Stimulated activated CD8-positive, alpha-beta memory T cell treated with anti-CD3 and anti-CD28 coated beads, Interleukin-4, amount 100 ng/mL, for 4 hours (primary cell): ENCODE results near the gene ZC3H7A.
"Not testable (repeated sequence)": the region's sequence is repeated elsewhere in the genome, so short reads cannot be mapped to it uniquely, and the experiment has no call there.

Source experiments
- DNase-seq, 2 donors: peaks; one replicate each; pipeline ENCODE4 v3.0.0-alpha.2; 2020; ENCODE audit warnings: low read depth in 2 of 2, low spot score in 1 of 2

The ZC3H7A gene

GRCh38 chr16:11797166-11797956 is at the start of gene ZC3H7A:
TSS of gene ZC3H7A (minus strand) at chr16:11797258. CDS start at chr16:11782354, 14,904 bp downstream.
- DNase-seq, result peak; percentile 73 to 86

GRCh38 chr16:11844499-11844898 is 47.4 kb upstream of the ZC3H7A start:
- DNase-seq, result no peak

GRCh38 chr16:11843861-11844260 is 46.8 kb upstream of the ZC3H7A start:
- DNase-seq, result no peak

- DNase-seq, result no peak
Observed at GRCh38 chr16:11843206-11843605, 46.1 kb upstream of the ZC3H7A start.

GRCh38 chr16:11841026-11841425 is 44.0 kb upstream of the ZC3H7A start:
- DNase-seq, result no peak

- DNase-seq, result no peak
Observed at GRCh38 chr16:11836650-11837244, 39.7 kb upstream of the ZC3H7A start.

- no peak for DNase-seq
Observed at GRCh38 chr16:11835891-11836649, 39.0 kb upstream of the ZC3H7A start.

- DNase-seq, result no peak
Observed at GRCh38 chr16:11835309-11835708, 38.3 kb upstream of the ZC3H7A start.

GRCh38 chr16:11833951-11834695 is 37.1 kb upstream of the ZC3H7A start:
- no peak for DNase-seq

- no peak for DNase-seq
Observed at GRCh38 chr16:11828696-11829095, 31.6 kb upstream of the ZC3H7A start.

- not testable (repeated sequence) for DNase-seq
Observed at GRCh38 chr16:11825520-11826165, 28.6 kb upstream of the ZC3H7A start.

- no peak for DNase-seq
Observed at GRCh38 chr16:11824362-11824761, 27.3 kb upstream of the ZC3H7A start.

GRCh38 chr16:11823645-11824044 is 26.6 kb upstream of the ZC3H7A start:
- not testable (repeated sequence) for DNase-seq

GRCh38 chr16:11819798-11820197 is 22.7 kb upstream of the ZC3H7A start:
- DNase-seq, result no peak

- not testable (repeated sequence) for DNase-seq
Observed at GRCh38 chr16:11818970-11819369, 21.9 kb upstream of the ZC3H7A start.

- no peak for DNase-seq
Observed at GRCh38 chr16:11816123-11816522, 19.1 kb upstream of the ZC3H7A start.

- not testable (repeated sequence) for DNase-seq
Observed at GRCh38 chr16:11814800-11815199, 17.7 kb upstream of the ZC3H7A start.

GRCh38 chr16:11806721-11807120 is 9.7 kb upstream of the ZC3H7A start:
- DNase-seq, result no peak

- DNase-seq, result no peak
Observed at GRCh38 chr16:11805556-11805955, 8.5 kb upstream of the ZC3H7A start.

- DNase-seq, result no peak
Observed at GRCh38 chr16:11801481-11802021, 4.5 kb upstream of the ZC3H7A start.

GRCh38 chr16:11800382-11800718 is 3.3 kb upstream of the ZC3H7A start:
- no peak for DNase-seq
